Measurements from ENCODE around the gene ACTRT3.
A peak's percentile ranks its signal among the peaks of the same experiment; 100 is the strongest.

Gene ACTRT3

GRCh38 chr3:169790687-169791429 lies 21.5 kb upstream of the ACTRT3 start:
- peaks cover 21% of the 10 kb centered on the region for H3K36me3 Mint-ChIP-seq (ENCODE audit: insufficient read depth)
- no peaks in the 10 kb centered on the region for H3K4me1 Mint-ChIP-seq
- no peaks in the 10 kb centered on the region for H3K9me3 Mint-ChIP-seq
- no peak overlapping the region for H3K4me3 Mint-ChIP-seq
- ATAC-seq (replicated peaks; ENCODE audit: extremely low read depth, poor library complexity, severe bottlenecking) (no peak), DNase-seq (ENCODE audit: low spot score in 2 of 2) (no peak)
- H3K27ac Mint-ChIP-seq (ENCODE audit: low read depth) = no peak overlapping the region
- H3K27me3 Mint-ChIP-seq = no peaks in the 10 kb centered on the region

GRCh38 chr3:169790219-169790618 lies 20.9 kb upstream of the ACTRT3 start:
- no peak overlapping the region for H3K27ac Mint-ChIP-seq (ENCODE audit: low read depth)
- H3K4me3 Mint-ChIP-seq = no peak overlapping the region
- no peak for DNase-seq (ENCODE audit: low spot score in 2 of 2)
- H3K27me3 Mint-ChIP-seq = no peaks in the 10 kb centered on the region
- peaks cover 27% of the 10 kb centered on the region for H3K36me3 Mint-ChIP-seq (ENCODE audit: insufficient read depth)
- no peak for ATAC-seq (replicated peaks; ENCODE audit: extremely low read depth, poor library complexity, severe bottlenecking)
- no peaks in the 10 kb centered on the region for H3K9me3 Mint-ChIP-seq
- no peaks in the 10 kb centered on the region for H3K4me1 Mint-ChIP-seq

- Mint-ChIP-seq H3K36me3 (ENCODE audit: insufficient read depth) (peaks cover 38% of the 10 kb centered on the region), H3K4me3 (no peak overlapping the region), H3K9me3 (no peaks in the 10 kb centered on the region), H3K4me1 (no peaks in the 10 kb centered on the region), H3K27me3 (no peaks in the 10 kb centered on the region), H3K27ac (ENCODE audit: low read depth) (peak overlapping the region; percentile 44)
- DNase-seq (ENCODE audit: low spot score in 2 of 2) = no peak
- ATAC-seq (replicated peaks; ENCODE audit: extremely low read depth, poor library complexity, severe bottlenecking) = no peak
These were observed 18.4 kb upstream of the ACTRT3 start for GRCh38 chr3:169787791-169788190.

GRCh38 chr3:169787120-169787519 lies 17.8 kb upstream of the ACTRT3 start:
- Mint-ChIP-seq H3K36me3 (ENCODE audit: insufficient read depth) (peaks cover 42% of the 10 kb centered on the region), H3K27ac (ENCODE audit: low read depth) (no peak overlapping the region), H3K4me3 (no peak overlapping the region), H3K4me1 (no peaks in the 10 kb centered on the region), H3K9me3 (no peaks in the 10 kb centered on the region), H3K27me3 (no peaks in the 10 kb centered on the region)
- DNase-seq (ENCODE audit: low spot score in 2 of 2) (no peak), ATAC-seq (replicated peaks; ENCODE audit: extremely low read depth, poor library complexity, severe bottlenecking) (no peak)

GRCh38 chr3:169781209-169781855 lies 12.0 kb upstream of the ACTRT3 start:
- Mint-ChIP-seq H3K9me3 (no peaks in the 10 kb centered on the region), H3K27me3 (no peaks in the 10 kb centered on the region), H3K36me3 (ENCODE audit: insufficient read depth) (peaks cover 53% of the 10 kb centered on the region), H3K4me3 (no peak overlapping the region), H3K27ac (ENCODE audit: low read depth) (peak overlapping the region; percentile 8), H3K4me1 (peaks cover 43% of the 10 kb centered on the region)
- DNase-seq (ENCODE audit: low spot score in 2 of 2) (no peak), ATAC-seq (replicated peaks; ENCODE audit: extremely low read depth, poor library complexity, severe bottlenecking) (no peak)

- Mint-ChIP-seq H3K27ac (ENCODE audit: low read depth) (peak overlapping the region; percentile 8), H3K36me3 (ENCODE audit: insufficient read depth) (peaks cover 48% of the 10 kb centered on the region), H3K4me3 (no peak overlapping the region), H3K4me1 (peaks cover 48% of the 10 kb centered on the region), H3K9me3 (no peaks in the 10 kb centered on the region), H3K27me3 (no peaks in the 10 kb centered on the region)
- no peak for DNase-seq (ENCODE audit: low spot score in 2 of 2)
- ATAC-seq (replicated peaks; ENCODE audit: extremely low read depth, poor library complexity, severe bottlenecking) = no peak
These were observed 11.4 kb upstream of the ACTRT3 start for GRCh38 chr3:169780742-169781141.

GRCh38 chr3:169777822-169778221 lies 8.5 kb upstream of the ACTRT3 start:
- no peak overlapping the region for H3K27ac Mint-ChIP-seq (ENCODE audit: low read depth)
- peaks cover 51% of the 10 kb centered on the region for H3K36me3 Mint-ChIP-seq (ENCODE audit: insufficient read depth)
- DNase-seq (ENCODE audit: low spot score in 2 of 2) = no peak
- no peak for ATAC-seq (replicated peaks; ENCODE audit: extremely low read depth, poor library complexity, severe bottlenecking)
- no peaks in the 10 kb centered on the region for H3K27me3 Mint-ChIP-seq
- H3K4me3 Mint-ChIP-seq = no peak overlapping the region
- H3K4me1 Mint-ChIP-seq = peaks cover 73% of the 10 kb centered on the region
- H3K9me3 Mint-ChIP-seq = no peaks in the 10 kb centered on the region

GRCh38 chr3:169774186-169774585 lies 4.8 kb upstream of the ACTRT3 start:
- no peak for ATAC-seq (replicated peaks; ENCODE audit: extremely low read depth, poor library complexity, severe bottlenecking)
- H3K4me3 Mint-ChIP-seq = peak overlapping the region; percentile 96
- H3K9me3 Mint-ChIP-seq = no peaks in the 10 kb centered on the region
- peaks cover 72% of the 10 kb centered on the region for H3K4me1 Mint-ChIP-seq
- peaks cover 51% of the 10 kb centered on the region for H3K36me3 Mint-ChIP-seq (ENCODE audit: insufficient read depth)
- peak overlapping the region; percentile 99 for H3K27ac Mint-ChIP-seq (ENCODE audit: low read depth)
- no peaks in the 10 kb centered on the region for H3K27me3 Mint-ChIP-seq
- DNase-seq (ENCODE audit: low spot score in 2 of 2) = no peak

- Mint-ChIP-seq H3K27ac (ENCODE audit: low read depth) (peak within 1 kb of the TSS; percentile 99), H3K36me3 (ENCODE audit: insufficient read depth) (peaks cover 49% of the 10 kb centered on the region), H3K4me3 (peak within 1 kb of the TSS; percentile 96), H3K27me3 (no peaks in the 10 kb centered on the region), H3K4me1 (peaks cover 66% of the 10 kb centered on the region), H3K9me3 (no peaks in the 10 kb centered on the region)
- ATAC-seq (replicated peaks; ENCODE audit: extremely low read depth, poor library complexity, severe bottlenecking) (peak; percentile 80), DNase-seq (ENCODE audit: low spot score in 2 of 2) (peak; percentile 88 to 89)
These were observed 3.8 kb upstream of the ACTRT3 start, which contains the start of gene MYNN for GRCh38 chr3:169772897-169773816. MYNN (plus strand) TSS chr3:169773396; CDS start chr3:169774296, 900 bp downstream.

GRCh38 chr3:169772305-169772896 lies 3.0 kb upstream of the ACTRT3 start:
- Mint-ChIP-seq H3K36me3 (ENCODE audit: insufficient read depth) (peaks cover 46% of the 10 kb centered on the region), H3K27me3 (no peaks in the 10 kb centered on the region), H3K9me3 (no peaks in the 10 kb centered on the region), H3K4me3 (peak overlapping the region; percentile 96), H3K4me1 (peaks cover 58% of the 10 kb centered on the region), H3K27ac (ENCODE audit: low read depth) (peak overlapping the region; percentile 99)
- DNase-seq (ENCODE audit: low spot score in 2 of 2) = no peak
- ATAC-seq (replicated peaks; ENCODE audit: extremely low read depth, poor library complexity, severe bottlenecking) = peak; percentile 21

- Mint-ChIP-seq H3K4me3 (peak overlapping the region; percentile 96), H3K27ac (ENCODE audit: low read depth) (peak overlapping the region; percentile 99), H3K36me3 (ENCODE audit: insufficient read depth) (peaks cover 45% of the 10 kb centered on the region), H3K4me1 (peaks cover 51% of the 10 kb centered on the region), H3K9me3 (no peaks in the 10 kb centered on the region), H3K27me3 (no peaks in the 10 kb centered on the region)
- DNase-seq (ENCODE audit: low spot score in 2 of 2) = peak; percentile 55 to 66
- peak; percentile 11 for ATAC-seq (replicated peaks; ENCODE audit: extremely low read depth, poor library complexity, severe bottlenecking)
These were observed 2.3 kb upstream of the ACTRT3 start for GRCh38 chr3:169771497-169772304.

Data from central memory CD8-positive, alpha-beta T cell (primary cell).